Measurements from ENCODE around the gene BTNL9. TPM values are rescaled to one million over a fixed set of nuclear protein-coding genes. Genes with fewer than 3 reads are reported as not detected.
"Not testable (repeated sequence)": the region's sequence is repeated elsewhere in the genome, so short reads cannot be mapped to it uniquely, and the experiment has no call there.

Gene BTNL9
- total and polyA plus RNA-seq, 2 experiments from 2014 or later = 0.11 to 0.27 TPM

GRCh38 chr5:181104606-181105390, 64.7 kb downstream of the BTNL9 start:
- H4K20me1 ChIP-seq (ENCODE audit: insufficient read depth, poor library complexity, severe bottlenecking); H2AFZ ChIP-seq; H3K79me2 ChIP-seq; H3K36me3 ChIP-seq (replicated peaks; ENCODE audit: insufficient read depth, low read depth); H3K9me3 ChIP-seq (ENCODE audit: low read depth); H3K4me2 ChIP-seq; H3K9me2 ChIP-seq (replicated peaks; ENCODE audit: insufficient read depth); H3K4me1 ChIP-seq (ENCODE audit: insufficient read depth); H3K27ac ChIP-seq; DNase-seq (ENCODE audit: low spot score); H3K4me3 ChIP-seq: not testable (repeated sequence)
- H3K27me3 ChIP-seq = peaks cover 57% of the 10 kb centered on the region
- WGBS (ENCODE audit: low lambda C conversion rate, missing lambda C conversion rate) = 56% methylated on average over 12 of the region's 20 CpGs

- Histone ChIP-seq H3K9me2 (replicated peaks; ENCODE audit: insufficient read depth) (no peaks in the 10 kb centered on the region), H3K27me3 (peaks cover 56% of the 10 kb centered on the region), H3K27ac (no peak overlapping the region), H3K4me3 (no peak overlapping the region), H3K4me1 (ENCODE audit: insufficient read depth) (no peaks in the 10 kb centered on the region), H3K36me3 (replicated peaks; ENCODE audit: insufficient read depth, low read depth) (no peaks in the 10 kb centered on the region), H4K20me1 (ENCODE audit: insufficient read depth, poor library complexity, severe bottlenecking) (no peaks in the 10 kb centered on the region), H2AFZ (no peak overlapping the region), H3K79me2 (no peaks in the 10 kb centered on the region), H3K4me2 (no peak overlapping the region), H3K9me3 (ENCODE audit: low read depth) (no peaks in the 10 kb centered on the region)
- TF ChIP-seq CTCF (IDR thresholded peaks at IDR 0.05; ENCODE audit: poor library complexity) (no peak), EZH2phosphoT487 (IDR thresholded peaks at IDR 0.05; ENCODE audit: low read depth, severe bottlenecking, unreplicated experiment) (no peak), EZH2 (IDR thresholded peaks at IDR 0.05; ENCODE audit: borderline replicate concordance) (no peak)
- 69% methylated on average over 7 of the region's 7 CpGs for WGBS (ENCODE audit: low lambda C conversion rate, missing lambda C conversion rate)
- no peak for DNase-seq (ENCODE audit: low spot score)
Measured at GRCh38 chr5:181105391-181106025, 65.4 kb downstream of the BTNL9 start.

- no peaks in the 10 kb centered on the region for H3K9me3 ChIP-seq (ENCODE audit: low read depth)
- H3K4me3 ChIP-seq = no peak overlapping the region
- peaks cover 75% of the 10 kb centered on the region for H3K27me3 ChIP-seq
- no peak overlapping the region for H3K4me2 ChIP-seq
- H2AFZ ChIP-seq = no peak overlapping the region
- WGBS (ENCODE audit: low lambda C conversion rate, missing lambda C conversion rate) = 70% methylated on average over 9 of the region's 9 CpGs
- H3K79me2 ChIP-seq = no peaks in the 10 kb centered on the region
- TF ChIP-seq CTCF (IDR thresholded peaks at IDR 0.05; ENCODE audit: poor library complexity) (no peak), EZH2 (IDR thresholded peaks at IDR 0.05; ENCODE audit: borderline replicate concordance) (no peak), EZH2phosphoT487 (IDR thresholded peaks at IDR 0.05; ENCODE audit: low read depth, severe bottlenecking, unreplicated experiment) (no peak)
- no peak overlapping the region for H3K27ac ChIP-seq
- no peak for DNase-seq (ENCODE audit: low spot score)
- H3K4me1 ChIP-seq (ENCODE audit: insufficient read depth) = no peaks in the 10 kb centered on the region
- H3K36me3 ChIP-seq (replicated peaks; ENCODE audit: insufficient read depth, low read depth) = no peaks in the 10 kb centered on the region
- H4K20me1 ChIP-seq (ENCODE audit: insufficient read depth, poor library complexity, severe bottlenecking) = no peaks in the 10 kb centered on the region
- H3K9me2 ChIP-seq (replicated peaks; ENCODE audit: insufficient read depth) = no peaks in the 10 kb centered on the region
Measured at GRCh38 chr5:181107699-181108098, 67.6 kb downstream of the BTNL9 start.

GRCh38 chr5:181108578-181109165, 68.6 kb downstream of the BTNL9 start:
- TF ChIP-seq EZH2phosphoT487 (IDR thresholded peaks at IDR 0.05; ENCODE audit: low read depth, severe bottlenecking, unreplicated experiment) (no peak), EZH2 (IDR thresholded peaks at IDR 0.05; ENCODE audit: borderline replicate concordance) (no peak), CTCF (IDR thresholded peaks at IDR 0.05; ENCODE audit: poor library complexity) (no peak)
- 73% methylated on average over 14 of the region's 14 CpGs for WGBS (ENCODE audit: low lambda C conversion rate, missing lambda C conversion rate)
- Histone ChIP-seq H3K27me3 (peaks cover 80% of the 10 kb centered on the region), H3K36me3 (replicated peaks; ENCODE audit: insufficient read depth, low read depth) (no peaks in the 10 kb centered on the region), H3K4me1 (ENCODE audit: insufficient read depth) (no peaks in the 10 kb centered on the region), H2AFZ (no peak overlapping the region), H3K9me3 (ENCODE audit: low read depth) (no peaks in the 10 kb centered on the region), H3K4me3 (no peak overlapping the region), H4K20me1 (ENCODE audit: insufficient read depth, poor library complexity, severe bottlenecking) (no peaks in the 10 kb centered on the region), H3K79me2 (no peaks in the 10 kb centered on the region), H3K9me2 (replicated peaks; ENCODE audit: insufficient read depth) (no peaks in the 10 kb centered on the region), H3K27ac (no peak overlapping the region), H3K4me2 (no peak overlapping the region)
- no peak for DNase-seq (ENCODE audit: low spot score)

All from hepatocyte (in vitro differentiated cells).